ENCODE results near the gene GLIPR2.

GLIPR2 gene

DNA sequence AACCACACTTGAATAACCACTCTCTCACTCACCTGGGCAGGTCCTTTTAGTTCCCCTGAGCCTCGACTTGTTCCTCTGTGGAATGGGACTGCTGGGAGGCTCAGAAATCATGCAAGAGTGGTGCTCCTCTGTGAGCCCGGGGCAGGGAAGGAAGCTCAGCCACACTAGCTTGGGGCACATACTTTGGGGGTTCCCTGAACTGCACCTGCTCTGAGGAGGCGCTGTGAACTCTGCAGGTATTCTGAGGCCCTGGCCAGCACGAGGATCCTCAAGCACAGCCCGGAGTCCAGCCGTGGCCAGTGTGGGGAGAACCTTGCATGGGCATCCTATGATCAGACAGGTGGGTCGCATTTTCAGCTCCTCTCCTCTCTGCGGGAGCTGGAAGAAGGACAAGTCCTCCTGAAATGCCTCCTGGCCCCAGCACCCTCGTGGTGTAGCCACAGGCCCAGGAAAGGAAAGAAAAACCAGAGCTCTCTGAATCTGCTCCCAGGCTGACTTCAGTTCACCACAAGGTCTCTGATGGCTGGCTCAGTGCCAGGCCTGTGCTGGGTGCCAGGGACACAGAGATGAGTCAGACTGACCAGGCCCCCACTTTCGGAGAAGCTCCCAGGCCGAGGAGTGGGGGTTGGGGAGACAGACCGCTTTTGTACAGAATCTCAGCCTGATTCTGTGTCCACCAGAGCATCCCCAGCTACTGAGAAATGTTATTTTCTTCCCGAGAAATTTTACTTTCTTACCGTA, 11.9 kb downstream of the GLIPR2 start:
- TF ChIP-seq, protein P1, sequence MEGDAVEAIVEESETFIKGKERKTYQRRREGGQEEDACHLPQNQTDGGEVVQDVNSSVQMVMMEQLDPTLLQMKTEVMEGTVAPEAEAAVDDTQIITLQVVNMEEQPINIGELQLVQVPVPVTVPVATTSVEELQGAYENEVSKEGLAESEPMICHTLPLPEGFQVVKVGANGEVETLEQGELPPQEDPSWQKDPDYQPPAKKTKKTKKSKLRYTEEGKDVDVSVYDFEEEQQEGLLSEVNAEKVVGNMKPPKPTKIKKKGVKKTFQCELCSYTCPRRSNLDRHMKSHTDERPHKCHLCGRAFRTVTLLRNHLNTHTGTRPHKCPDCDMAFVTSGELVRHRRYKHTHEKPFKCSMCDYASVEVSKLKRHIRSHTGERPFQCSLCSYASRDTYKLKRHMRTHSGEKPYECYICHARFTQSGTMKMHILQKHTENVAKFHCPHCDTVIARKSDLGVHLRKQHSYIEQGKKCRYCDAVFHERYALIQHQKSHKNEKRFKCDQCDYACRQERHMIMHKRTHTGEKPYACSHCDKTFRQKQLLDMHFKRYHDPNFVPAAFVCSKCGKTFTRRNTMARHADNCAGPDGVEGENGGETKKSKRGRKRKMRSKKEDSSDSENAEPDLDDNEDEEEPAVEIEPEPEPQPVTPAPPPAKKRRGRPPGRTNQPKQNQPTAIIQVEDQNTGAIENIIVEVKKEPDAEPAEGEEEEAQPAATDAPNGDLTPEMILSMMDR (IDR thresholded peaks at IDR 0.05; ENCODE audit: control insufficient read depth, insufficient read depth, low read depth, low read length, missing control alignments) = no peak
- DNase-seq (ENCODE audit: low read depth) = peak; percentile 88

DNA sequence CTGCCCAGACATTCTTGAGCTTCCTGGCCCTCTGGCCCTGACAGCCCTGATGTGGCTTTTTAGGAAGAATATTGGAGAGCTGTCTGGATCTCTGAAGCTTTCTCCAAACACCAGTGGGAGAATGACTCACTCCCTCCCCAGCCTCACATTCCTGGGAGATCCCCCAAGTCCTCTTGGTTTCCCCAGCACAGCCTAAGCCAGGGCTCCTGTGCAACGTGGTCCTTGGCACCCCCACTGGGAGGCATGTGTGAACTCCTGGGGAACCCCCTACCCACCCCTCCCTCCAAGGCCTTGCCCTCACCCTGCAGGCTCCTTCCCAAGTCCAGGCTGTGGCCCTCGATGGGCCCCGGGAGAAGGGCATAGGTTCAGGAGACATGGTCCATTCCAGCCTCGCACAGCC, 12.7 kb downstream of the GLIPR2 start:
- TF ChIP-seq, protein P1 (IDR thresholded peaks at IDR 0.05; ENCODE audit: control insufficient read depth, insufficient read depth, low read depth, low read length, missing control alignments) = no peak
- DNase-seq (ENCODE audit: low read depth) = no peak
- no peak overlapping the region for H3K4me3 ChIP-seq (ENCODE audit: control insufficient read depth, low read depth, low read length)

More for the DNA sequence above, 11.9 kb downstream of the GLIPR2 start:
- H3K4me3 ChIP-seq (ENCODE audit: control insufficient read depth, low read depth, low read length) = no peak overlapping the region

DNA sequence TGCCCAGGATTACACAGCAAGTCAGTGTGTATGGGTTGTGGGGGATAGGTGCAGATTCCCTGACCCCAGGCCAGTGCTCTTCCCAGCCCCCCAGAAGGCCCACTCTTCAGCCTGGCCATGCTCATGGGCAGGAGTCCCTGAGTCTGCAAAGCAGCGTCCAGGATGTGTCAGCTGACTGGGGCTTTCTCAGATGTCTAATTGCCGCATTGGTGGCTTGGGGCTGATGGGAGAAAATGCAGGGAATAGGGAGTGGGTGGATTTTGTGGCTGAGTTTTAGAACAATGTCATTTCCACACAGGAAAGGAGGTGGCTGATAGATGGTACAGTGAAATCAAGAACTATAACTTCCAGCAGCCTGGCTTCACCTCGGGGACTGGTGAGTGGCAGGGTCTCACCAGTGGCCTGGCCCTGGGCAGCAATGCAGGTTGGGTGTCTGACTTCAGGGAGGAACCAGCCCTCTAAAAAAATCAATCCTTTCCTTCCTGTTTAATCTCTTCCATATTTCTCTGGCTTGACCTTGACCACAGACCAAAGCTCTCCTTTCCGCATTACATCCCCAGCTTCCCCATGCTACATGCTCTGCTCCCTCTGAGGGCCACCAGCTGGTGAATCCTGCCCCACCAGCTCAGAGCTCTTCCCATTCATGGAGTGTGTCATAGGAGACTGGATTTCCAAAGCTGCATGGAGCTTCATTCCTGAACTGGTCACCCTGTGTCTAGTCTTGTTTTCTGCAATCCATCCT, 14.2 kb downstream of the GLIPR2 start:
- H3K4me3 ChIP-seq (ENCODE audit: control insufficient read depth, low read depth, low read length) = no peak overlapping the region
- TF ChIP-seq, protein P1 (IDR thresholded peaks at IDR 0.05; ENCODE audit: control insufficient read depth, insufficient read depth, low read depth, low read length, missing control alignments) = no peak
- no peak for DNase-seq (ENCODE audit: low read depth)

DNA sequence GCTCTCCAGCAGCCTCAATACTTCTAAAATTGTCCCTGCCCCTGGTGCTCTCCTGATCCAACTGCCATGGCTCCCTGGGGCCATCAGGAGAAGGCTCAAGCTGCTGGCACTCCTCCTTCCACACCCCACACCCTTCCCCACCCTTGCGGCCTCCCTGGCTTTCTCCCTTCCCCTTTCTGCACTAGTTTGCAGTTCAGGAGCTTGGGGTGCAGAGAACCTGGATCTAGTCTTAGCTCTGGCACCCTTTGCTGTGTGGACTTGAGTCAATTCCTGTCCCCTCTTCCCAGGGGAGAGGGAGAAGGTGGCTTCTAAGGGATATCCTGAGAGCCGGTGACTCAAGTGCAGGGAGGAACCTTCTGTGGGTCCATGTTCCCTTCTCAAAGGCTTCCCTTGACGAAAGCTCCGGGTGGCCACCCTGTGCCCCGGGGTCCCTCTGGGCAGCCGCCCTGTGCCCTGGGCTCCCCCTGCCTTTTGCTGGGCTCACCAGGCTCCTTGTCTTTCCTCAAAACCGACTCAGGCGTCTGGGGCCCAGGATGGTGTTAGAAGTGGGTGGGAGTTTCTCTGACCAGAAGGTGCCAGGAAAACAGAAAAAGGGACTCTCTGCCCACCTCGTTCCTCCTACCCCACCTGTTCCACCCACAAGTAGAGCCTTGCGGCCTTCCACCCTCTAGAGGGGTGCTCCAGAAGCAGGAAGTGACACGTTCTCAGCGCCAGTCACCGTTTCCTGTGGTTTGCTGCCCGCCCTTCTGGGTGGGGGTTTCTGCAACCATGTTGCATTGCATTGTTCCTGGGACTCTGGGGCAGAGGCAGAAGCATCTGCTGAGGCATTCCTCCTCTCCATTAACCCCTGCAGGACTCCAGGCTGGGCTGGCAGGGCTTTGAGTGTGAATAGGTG, 15.0 kb downstream of the GLIPR2 start:
- TF ChIP-seq, protein P1 (IDR thresholded peaks at IDR 0.05; ENCODE audit: control insufficient read depth, insufficient read depth, low read depth, low read length, missing control alignments) = no peak
- no peak for DNase-seq (ENCODE audit: low read depth)
- H3K4me3 ChIP-seq (ENCODE audit: control insufficient read depth, low read depth, low read length) = no peak overlapping the region

DNA sequence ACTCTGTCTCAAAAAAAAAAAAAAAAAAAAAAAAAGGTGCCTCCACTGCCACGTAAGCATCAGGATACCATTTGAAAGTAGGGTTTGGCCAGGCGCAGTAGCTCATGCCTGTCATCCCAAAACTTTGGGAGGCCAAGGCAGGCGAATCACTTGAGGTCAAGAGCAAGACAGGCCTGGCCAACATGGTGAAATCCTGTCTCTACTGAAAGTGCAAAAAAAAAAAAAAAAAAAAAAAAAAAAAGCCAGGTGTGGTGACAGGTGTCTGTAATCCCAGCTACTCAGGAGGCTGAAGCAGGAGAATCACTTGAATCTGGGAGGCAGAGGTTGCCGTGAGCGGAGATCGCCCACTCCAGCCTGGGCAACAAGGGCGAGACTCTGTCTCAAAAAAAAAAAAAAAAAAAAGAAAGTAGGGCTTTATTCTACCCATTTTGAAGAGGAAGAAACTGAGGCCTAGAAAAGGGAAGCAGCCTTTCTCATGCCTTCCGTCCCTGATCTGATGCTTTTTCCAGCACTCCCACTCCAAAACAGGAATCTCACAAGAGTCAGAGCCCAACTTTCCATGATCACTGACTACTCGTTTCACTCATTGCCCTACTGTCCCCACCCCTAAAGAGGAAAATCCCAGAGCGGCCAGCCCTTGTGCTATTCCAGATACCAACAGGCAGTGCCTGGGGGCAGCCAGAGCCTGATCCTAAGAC, 16.4 kb downstream of the GLIPR2 start:
- DNase-seq (ENCODE audit: low read depth) = no peak
- TF ChIP-seq, protein P1 (IDR thresholded peaks at IDR 0.05; ENCODE audit: control insufficient read depth, insufficient read depth, low read depth, low read length, missing control alignments) = no peak
- H3K4me3 ChIP-seq (ENCODE audit: control insufficient read depth, low read depth, low read length) = no peak overlapping the region

DNA sequence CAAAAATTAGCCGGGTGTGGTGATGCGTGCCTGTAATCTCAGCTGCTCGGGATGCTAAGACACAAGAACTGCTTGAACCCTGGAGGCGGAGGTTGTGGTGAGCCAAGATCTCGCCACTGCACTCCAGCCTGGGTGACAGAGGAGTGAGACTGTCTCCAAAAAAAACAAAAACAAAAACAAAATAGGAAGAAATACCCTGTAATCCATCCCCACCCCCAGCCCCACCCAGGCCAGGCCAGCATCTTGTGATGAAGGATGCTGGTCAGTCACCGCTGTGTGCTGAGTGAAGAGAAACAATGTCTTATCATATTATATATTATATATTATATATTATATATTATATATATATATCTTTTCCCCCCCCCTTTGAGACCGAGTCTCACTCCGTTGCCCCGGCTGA, 17.2 kb downstream of the GLIPR2 start:
- TF ChIP-seq, protein P1 (IDR thresholded peaks at IDR 0.05; ENCODE audit: control insufficient read depth, insufficient read depth, low read depth, low read length, missing control alignments) = no peak
- DNase-seq (ENCODE audit: low read depth) = no peak
- H3K4me3 ChIP-seq (ENCODE audit: control insufficient read depth, low read depth, low read length) = no peak overlapping the region

Data from AG09309 (cell line).